IPS-20b (cell line): ENCODE results near the gene NOXRED1.
"Not testable (repeated sequence)": the region's sequence is repeated elsewhere in the genome, so short reads cannot be mapped to it uniquely, and the experiment has no call there.

Experiments
- H3K27ac ChIP-seq: one replicate; pipeline ENCODE4 v1.5.1; 2013; ENCODE audit warnings: low read length
- H3K27me3 ChIP-seq: 2 replicates; pipeline ENCODE4 v1.6.1; 2013; ENCODE audit warnings: mild to moderate bottlenecking, low read length, inconsistent platforms; ENCODE audit not compliant: insufficient read depth
- H3K36me3 ChIP-seq: 2 replicates; pipeline ENCODE4 v1.6.1; 2013; ENCODE audit warnings: low read depth, mild to moderate bottlenecking, inconsistent platforms, low read length, moderate library complexity; ENCODE audit not compliant: insufficient read depth
- H3K4me1 ChIP-seq: 2 replicates; pipeline ENCODE4 v1.6.1; 2013; ENCODE audit warnings: mild to moderate bottlenecking, control low read depth, inconsistent platforms, low read length, moderate library complexity; ENCODE audit not compliant: insufficient read depth
- H3K4me3 ChIP-seq: 2 replicates; pipeline ENCODE4 v1.5.1; 2013; ENCODE audit warnings: mild to moderate bottlenecking, low read length, inconsistent platforms
- H3K9ac ChIP-seq: 2 replicates; pipeline ENCODE4 v1.6.1; 2013; ENCODE audit warnings: low read depth, mild to moderate bottlenecking, inconsistent platforms, low read length, moderate library complexity
- H3K9me3 ChIP-seq: 2 replicates; pipeline ENCODE4 v1.6.1; 2013; ENCODE audit warnings: mild to moderate bottlenecking, low read depth, low read length, inconsistent platforms; ENCODE audit not compliant: insufficient read depth

Gene NOXRED1

GRCh38 chr14:77442196-77442595, 18.9 kb upstream of the NOXRED1 start:
- no peaks in the 10 kb centered on the region for H3K27me3 ChIP-seq
- H3K27ac ChIP-seq: no peak overlapping the region
- H3K4me3 ChIP-seq: no peak overlapping the region
- no peaks in the 10 kb centered on the region for H3K9me3 ChIP-seq
- H3K36me3 ChIP-seq: peaks cover 57% of the 10 kb centered on the region
- H3K4me1 ChIP-seq: no peaks in the 10 kb centered on the region
- no peak overlapping the region for H3K9ac ChIP-seq

DNA sequence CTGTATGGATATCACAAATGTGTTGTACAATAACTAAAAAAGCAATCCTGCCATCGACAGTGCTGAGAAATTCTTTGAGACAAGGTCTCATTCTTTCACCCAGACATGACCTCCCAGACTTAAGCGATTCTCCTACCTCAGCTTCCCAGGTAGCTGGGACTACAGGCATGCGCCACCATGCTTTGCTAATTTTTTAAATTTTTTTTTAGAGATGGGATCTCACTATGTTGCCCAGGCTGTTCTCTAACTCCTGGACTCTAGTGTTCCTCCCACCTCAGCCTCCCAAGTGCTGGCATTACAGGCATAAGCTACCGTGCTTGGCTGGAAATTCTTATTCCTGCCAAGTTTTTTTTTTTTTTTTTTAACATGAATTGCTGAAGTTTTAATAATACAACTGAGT, 16.5 kb upstream of the NOXRED1 start:
- peaks cover 65% of the 10 kb centered on the region for H3K36me3 ChIP-seq

GRCh38 chr14:77438596-77438995, 15.3 kb upstream of the NOXRED1 start:
- H3K9ac ChIP-seq: no peak overlapping the region
- no peak overlapping the region for H3K27ac ChIP-seq
- peaks cover 69% of the 10 kb centered on the region for H3K36me3 ChIP-seq
- no peaks in the 10 kb centered on the region for H3K9me3 ChIP-seq
- H3K4me1 ChIP-seq: no peaks in the 10 kb centered on the region
- no peaks in the 10 kb centered on the region for H3K27me3 ChIP-seq
- H3K4me3 ChIP-seq: no peak overlapping the region

More for the DNA sequence above, 16.5 kb upstream of the NOXRED1 start:
- H3K9me3 ChIP-seq: no peaks in the 10 kb centered on the region
- no peaks in the 10 kb centered on the region for H3K4me1 ChIP-seq
- H3K9ac ChIP-seq: no peak overlapping the region
- no peak overlapping the region for H3K4me3 ChIP-seq
- no peaks in the 10 kb centered on the region for H3K27me3 ChIP-seq
- no peak overlapping the region for H3K27ac ChIP-seq

DNA sequence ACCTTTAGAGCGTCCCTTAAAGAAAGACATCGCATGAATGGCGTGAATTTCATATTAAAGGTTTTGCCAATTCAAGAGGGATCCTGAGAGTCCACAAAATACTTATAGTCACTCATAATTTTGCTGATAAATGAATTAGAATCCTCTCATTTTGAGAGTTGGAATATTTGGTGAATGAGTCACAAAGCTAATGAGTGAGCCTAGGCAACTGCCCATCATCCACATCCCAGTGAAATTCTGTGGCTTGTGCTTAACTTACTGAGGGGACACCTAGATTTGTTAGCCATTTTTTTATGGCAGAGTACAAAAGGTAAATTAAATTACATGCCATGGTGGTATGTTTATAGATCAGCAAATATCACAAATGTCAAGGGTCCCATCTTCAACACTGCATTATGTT, 12.7 kb upstream of the NOXRED1 start:
- Histone ChIP-seq H3K9ac (no peak overlapping the region), H3K9me3 (no peaks in the 10 kb centered on the region), H3K36me3 (peaks cover 58% of the 10 kb centered on the region)

GRCh38 chr14:77426396-77426795, 3.1 kb upstream of the NOXRED1 start:
- Histone ChIP-seq H3K27me3 (no peaks in the 10 kb centered on the region), H3K9me3 (no peaks in the 10 kb centered on the region), H3K27ac (no peak overlapping the region), H3K4me1 (peaks cover 7% of the 10 kb centered on the region; the same call in 1 of the 2 replicates), H3K36me3 (peaks cover 77% of the 10 kb centered on the region), H3K4me3 (no peak overlapping the region), H3K9ac (no peak overlapping the region)

More for the DNA sequence above, 12.7 kb upstream of the NOXRED1 start:
- H3K27me3 ChIP-seq: no peaks in the 10 kb centered on the region
- no peak overlapping the region for H3K27ac ChIP-seq
- H3K4me1 ChIP-seq: no peaks in the 10 kb centered on the region
- H3K4me3 ChIP-seq: no peak overlapping the region

DNA sequence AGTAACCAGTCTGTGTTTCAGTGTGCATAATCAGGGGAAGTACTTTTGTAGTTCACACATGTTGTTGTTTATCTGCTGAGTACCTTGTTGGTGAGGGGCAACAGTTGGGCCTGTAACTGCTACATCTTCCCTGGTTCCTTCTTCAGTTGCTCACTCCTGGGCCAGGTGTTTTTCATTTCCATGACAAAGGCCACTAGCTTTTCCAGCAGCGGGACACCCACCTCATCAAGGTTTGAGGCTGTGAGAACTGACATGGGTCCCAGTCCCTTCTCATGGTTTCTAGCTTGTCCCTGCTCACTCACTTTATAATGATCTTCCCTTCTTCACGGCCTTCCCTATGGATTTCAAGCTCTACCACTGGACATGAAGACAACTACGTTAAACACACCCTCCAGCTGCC, 1.5 kb upstream of the NOXRED1 start:
- Histone ChIP-seq H3K27me3 (no peaks in the 10 kb centered on the region), H3K36me3 (peaks cover 68% of the 10 kb centered on the region), H3K9me3 (peaks cover 2% of the 10 kb centered on the region; the same call in 1 of the 2 replicates), H3K4me3 (peak overlapping the region; percentile 23), H3K9ac (no peak overlapping the region), H3K27ac (no peak overlapping the region), H3K4me1 (peaks cover 7% of the 10 kb centered on the region; the same call in 1 of the 2 replicates)

GRCh38 chr14:77421201-77421600, 2.1 kb downstream of the NOXRED1 start:
- Histone ChIP-seq H3K4me1 (peaks cover 7% of the 10 kb centered on the region; the same call in 1 of the 2 replicates), H3K9ac (no peak overlapping the region), H3K4me3 (no peak overlapping the region), H3K27me3 (no peaks in the 10 kb centered on the region), H3K36me3 (peaks cover 31% of the 10 kb centered on the region), H3K27ac (no peak overlapping the region), H3K9me3 (peaks cover 13% of the 10 kb centered on the region)

DNA sequence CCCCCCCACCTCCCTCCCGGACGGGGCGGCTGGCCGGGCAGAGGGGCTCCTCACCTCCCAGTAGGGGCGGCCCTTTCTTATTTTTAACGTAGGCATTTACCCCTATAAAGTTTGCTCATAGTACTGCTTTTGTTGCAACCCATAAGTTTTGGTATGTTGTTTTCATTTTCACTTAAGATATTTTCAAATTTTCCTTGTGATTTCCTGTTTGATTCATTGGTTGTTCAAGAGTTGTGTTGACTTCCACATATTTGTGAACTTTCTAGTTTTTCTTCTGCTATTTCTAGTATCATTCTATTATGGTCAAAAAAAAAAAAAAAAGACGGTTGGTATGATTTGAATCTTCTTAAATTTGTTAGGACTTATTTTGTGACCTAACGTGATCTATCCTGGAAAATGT, 6.5 kb downstream of the NOXRED1 start:
- Histone ChIP-seq H3K27ac (no peak overlapping the region), H3K27me3 (no peaks in the 10 kb centered on the region), H3K4me3 (no peak overlapping the region), H3K36me3 (no peaks in the 10 kb centered on the region), H3K4me1 (no peaks in the 10 kb centered on the region), H3K9me3 (peaks cover 13% of the 10 kb centered on the region), H3K9ac (no peak overlapping the region)

- not testable (repeated sequence) for H3K27ac ChIP-seq, H3K4me1 ChIP-seq, H3K9ac ChIP-seq, H3K36me3 ChIP-seq, H3K27me3 ChIP-seq, H3K4me3 ChIP-seq
- H3K9me3 ChIP-seq: peaks cover 13% of the 10 kb centered on the region
These were observed 7.2 kb downstream of the NOXRED1 start for GRCh38 chr14:77416098-77416497.

DNA sequence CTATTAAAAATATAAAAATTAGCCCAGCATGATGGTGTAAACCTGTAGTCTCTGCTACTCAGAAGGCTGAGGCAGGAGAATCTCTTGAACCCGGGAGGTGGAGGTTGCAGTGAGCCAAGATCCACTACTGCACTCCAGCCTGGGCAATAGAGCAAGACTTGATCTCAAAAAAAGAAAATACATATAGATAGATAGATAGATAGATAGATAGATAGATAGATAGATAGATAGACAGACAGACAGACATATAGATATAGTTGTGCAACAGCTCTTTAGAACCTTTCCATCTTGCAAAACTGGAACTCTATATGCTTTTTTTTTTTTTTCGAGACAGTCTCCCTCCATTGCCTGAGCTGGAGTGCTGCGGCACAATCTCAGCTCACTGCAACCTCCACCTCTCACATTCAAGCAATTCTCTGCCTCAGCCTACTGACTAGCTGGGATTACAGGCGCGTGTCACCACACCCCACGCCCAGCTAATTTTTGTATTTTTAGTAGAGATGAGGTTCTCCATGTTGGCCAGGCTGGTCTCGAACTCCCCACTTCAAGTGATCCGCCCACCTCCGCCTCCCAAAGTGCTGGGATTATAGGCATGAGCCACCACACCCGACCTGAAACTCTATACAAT, 7.8 kb downstream of the NOXRED1 start:
- not testable (repeated sequence) for H3K4me3 ChIP-seq, H3K36me3 ChIP-seq, H3K27ac ChIP-seq, H3K27me3 ChIP-seq, H3K4me1 ChIP-seq, H3K9ac ChIP-seq
- peaks cover 13% of the 10 kb centered on the region for H3K9me3 ChIP-seq

DNA sequence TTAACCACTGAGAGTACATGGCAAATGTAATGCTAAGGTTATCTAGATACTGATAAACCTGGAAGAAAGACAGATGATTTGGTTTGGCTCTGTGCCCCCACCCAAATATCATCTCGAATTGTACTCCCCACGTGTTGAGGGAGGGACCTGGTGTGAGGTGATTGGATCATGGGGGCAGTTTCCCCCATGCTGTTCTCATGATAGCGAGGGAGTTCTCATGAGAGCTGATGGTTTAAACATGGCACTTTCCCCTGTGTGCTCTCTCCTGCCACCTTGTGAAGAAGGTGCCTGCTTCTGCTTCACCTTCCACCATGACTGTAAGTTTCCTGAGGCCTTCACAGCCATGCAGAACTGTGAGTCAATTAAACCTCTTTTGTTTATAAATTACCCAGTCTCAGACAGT, 14.2 kb downstream of the NOXRED1 start:
- no peaks in the 10 kb centered on the region for H3K9me3 ChIP-seq
- no peaks in the 10 kb centered on the region for H3K36me3 ChIP-seq
- H3K4me1 ChIP-seq: no peaks in the 10 kb centered on the region
- H3K4me3 ChIP-seq: no peak overlapping the region
- no peak overlapping the region for H3K9ac ChIP-seq
- no peaks in the 10 kb centered on the region for H3K27me3 ChIP-seq
- H3K27ac ChIP-seq: no peak overlapping the region

DNA sequence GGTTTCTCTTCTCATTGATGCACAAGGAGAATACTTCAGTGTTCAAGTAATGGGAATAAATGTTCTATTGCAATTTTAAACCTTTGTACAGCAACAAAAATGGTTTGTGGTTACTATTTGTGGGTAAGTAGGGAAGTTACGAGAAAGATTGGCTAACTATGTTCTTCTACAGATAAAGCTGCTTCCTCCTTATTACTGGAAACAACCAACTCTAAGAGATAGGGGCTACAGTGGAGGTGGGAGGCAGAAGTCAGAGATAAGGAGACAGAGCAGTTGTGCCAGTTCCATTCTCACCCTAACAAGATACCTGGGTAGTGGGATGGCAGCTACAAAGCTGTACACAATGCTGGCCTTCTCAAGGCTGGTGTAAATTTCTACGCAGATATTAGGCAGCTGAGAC, 16.2 kb downstream of the NOXRED1 start:
- Histone ChIP-seq H3K36me3 (no peaks in the 10 kb centered on the region), H3K27ac (no peak overlapping the region), H3K4me3 (no peak overlapping the region), H3K9ac (no peak overlapping the region), H3K27me3 (no peaks in the 10 kb centered on the region), H3K4me1 (no peaks in the 10 kb centered on the region), H3K9me3 (no peaks in the 10 kb centered on the region)
